Islet precursor cell (in vitro differentiated cells): Measurements from ENCODE around the gene FSD2.
A peak's percentile ranks its signal among the peaks of the same experiment; 100 is the strongest.
"Not testable (repeated sequence)": the region's sequence is repeated elsewhere in the genome, so short reads cannot be mapped to it uniquely, and the experiment has no call there.

Source experiments
- DNase-seq: peaks from one replicate; pipeline ENCODE4 v3.0.0-alpha.2; 2018

FSD2 gene

GRCh38 chr15:82789491-82789890 lies 16.4 kb downstream of the FSD2 start:
- DNase-seq, result no peak

GRCh38 chr15:82788496-82788895 lies 17.4 kb downstream of the FSD2 start:
- DNase-seq, result no peak

- DNase-seq, result no peak
These were observed 24.5 kb downstream of the FSD2 start for GRCh38 chr15:82781349-82781748.

- no peak for DNase-seq
These were observed 27.1 kb downstream of the FSD2 start for GRCh38 chr15:82778755-82779154.

- DNase-seq, result no peak
These were observed 31.4 kb downstream of the FSD2 start for GRCh38 chr15:82774496-82774895.

- no peak for DNase-seq
These were observed 33.9 kb downstream of the FSD2 start for GRCh38 chr15:82771789-82772607.

- no peak for DNase-seq
These were observed 37.3 kb downstream of the FSD2 start for GRCh38 chr15:82768414-82769054.

- no peak for DNase-seq
These were observed 38.6 kb downstream of the FSD2 start for GRCh38 chr15:82767163-82767829.

GRCh38 chr15:82766201-82766600 lies 39.7 kb downstream of the FSD2 start:
- not testable (repeated sequence) for DNase-seq

- DNase-seq, result no peak
These were observed 41.1 kb downstream of the FSD2 start for GRCh38 chr15:82764740-82765139.

- DNase-seq, result no peak
These were observed 41.8 kb downstream of the FSD2 start for GRCh38 chr15:82764117-82764490.

- no peak for DNase-seq
These were observed 42.3 kb downstream of the FSD2 start for GRCh38 chr15:82763361-82764116.

- peak; percentile 17 for DNase-seq
These were observed 54.6 kb downstream of the FSD2 start for GRCh38 chr15:82751308-82751707.

GRCh38 chr15:82750831-82751180 lies 55.1 kb downstream of the FSD2 start:
- no peak for DNase-seq

- peak; percentile 98 for DNase-seq
These were observed 55.7 kb downstream of the FSD2 start for GRCh38 chr15:82749951-82750830.

- DNase-seq, result no peak
These were observed 57.6 kb downstream of the FSD2 start for GRCh38 chr15:82748315-82748714.

GRCh38 chr15:82743810-82744209 lies 62.1 kb downstream of the FSD2 start:
- DNase-seq, result no peak

GRCh38 chr15:82742134-82742533 lies 63.7 kb downstream of the FSD2 start:
- peak; percentile 64 for DNase-seq

- no peak for DNase-seq
These were observed 66.8 kb downstream of the FSD2 start for GRCh38 chr15:82739086-82739485.

- DNase-seq, result no peak
These were observed 67.9 kb downstream of the FSD2 start for GRCh38 chr15:82737975-82738374.

GRCh38 chr15:82731527-82731926 lies 74.3 kb downstream of the FSD2 start:
- no peak for DNase-seq

- no peak for DNase-seq
These were observed 75.8 kb downstream of the FSD2 start for GRCh38 chr15:82730022-82730530.
